ENCODE measurements around the gene SUN5. TPM values are rescaled to one million over a fixed set of nuclear protein-coding genes. Genes with fewer than 3 reads are reported as not detected.

SUN5 gene
- total RNA-seq, 1 experiment from 2014 or later = not detected

GRCh38 chr20:33013701-33014326 is 9.6 kb upstream of the SUN5 start:
- TF ChIP-seq POLR2AphosphoS5 (IDR thresholded peaks at IDR 0.05; ENCODE audit: low read depth, low read length) = no peak
- TF ChIP-seq TCF7L2 (IDR thresholded peaks at IDR 0.05; ENCODE audit: low read depth, low read length) = no peak
- no peak for TF ChIP-seq CTCF (IDR thresholded peaks at IDR 0.05)
- TF ChIP-seq REST (IDR thresholded peaks at IDR 0.05; ENCODE audit: insufficient read depth in 1 of 2, low read depth in 2 of 2, low read length in 1 of 2) = no peak
- no peak for TF ChIP-seq SIN3A (IDR thresholded peaks at IDR 0.05; ENCODE audit: borderline replicate concordance, insufficient read depth, low read depth, low read length)

GRCh38 chr20:33012327-33013189 is 8.3 kb upstream of the SUN5 start:
- in situ Hi-C loops (cut with HindIII; ENCODE audit: low pct_unique_long_range_greater_than_20kb, low sequenced_read_pairs) = no loop called here
- intact Hi-C loops (cut with micrococcal nuclease; ENCODE audit: unreplicated experiment) = no loop called here
- Histone ChIP-seq H3K4me3 (ENCODE audit: low read depth in 2 of 2, low read length in 2 of 2) (no peak overlapping the region), H3K27me3 (ENCODE audit: control insufficient read depth, insufficient read depth, low read length) (no peaks in the 10 kb centered on the region), H3K9me3 (ENCODE audit: control insufficient read depth, insufficient read depth, low read depth, low read length) (no peaks in the 10 kb centered on the region), H3K27ac (ENCODE audit: low read length) (no peak overlapping the region), H3K4me1 (ENCODE audit: control insufficient read depth, insufficient read depth, low read length) (peaks cover 4% of the 10 kb centered on the region; the same call in 1 of the 2 replicates), H3K36me3 (ENCODE audit: control insufficient read depth, insufficient read depth, low read length) (no peaks in the 10 kb centered on the region)
- ChIA-PET CTCF (no interaction called here), POLR2A (no interaction called here)
- TF ChIP-seq POLR2AphosphoS5 (IDR thresholded peaks at IDR 0.05; ENCODE audit: low read depth, low read length) = no peak
- no peak for TF ChIP-seq REST (IDR thresholded peaks at IDR 0.05; ENCODE audit: insufficient read depth in 1 of 2, low read depth in 2 of 2, low read length in 1 of 2)
- ATAC-seq (no peak), DNase-seq (ENCODE audit: low read depth, low spot score) (no peak)
- no TSS peak for BruUV-seq (replicated peaks)

More at GRCh38 chr20:33013701-33014326, 9.6 kb upstream of the SUN5 start:
- Histone ChIP-seq H3K4me3 (ENCODE audit: low read depth in 2 of 2, low read length in 2 of 2) (no peak overlapping the region), H3K4me1 (ENCODE audit: control insufficient read depth, insufficient read depth, low read length) (peaks cover 4% of the 10 kb centered on the region; the same call in 1 of the 2 replicates), H3K27ac (ENCODE audit: low read length) (no peak overlapping the region), H3K9me3 (ENCODE audit: control insufficient read depth, insufficient read depth, low read depth, low read length) (no peaks in the 10 kb centered on the region), H3K36me3 (ENCODE audit: control insufficient read depth, insufficient read depth, low read length) (no peaks in the 10 kb centered on the region), H3K27me3 (ENCODE audit: control insufficient read depth, insufficient read depth, low read length) (no peaks in the 10 kb centered on the region)
- BruUV-seq (replicated peaks) = no TSS peak
- in situ Hi-C loops (cut with HindIII; ENCODE audit: low pct_unique_long_range_greater_than_20kb, low sequenced_read_pairs) (no loop called here), intact Hi-C loops (cut with micrococcal nuclease; ENCODE audit: unreplicated experiment) (no loop called here)
- DNase-seq (ENCODE audit: low read depth, low spot score) (no peak), ATAC-seq (no peak)
- POLR2A ChIA-PET = interaction anchor here (0.6 kb wide), 1 partner anchor 138 kb away, joined by 4 read pairs; no protein-coding TSS in a partner anchor
- CTCF ChIA-PET = no interaction called here

Measured in Panc1 (cell line).